ENCODE results near the gene TMIGD3.
A peak's percentile ranks its signal among the peaks of the same experiment; 100 is the strongest.

- TF ChIP-seq EZH2 (IDR thresholded peaks at IDR 0.05; ENCODE audit: borderline replicate concordance, insufficient read depth, low read depth, low read length, poor library complexity, severe bottlenecking) (no peak), CTCF (IDR thresholded peaks at IDR 0.05) (peak; percentile 74)
These were observed 12.6 kb upstream of the TMIGD3 start for GRCh38 chr1:111516005-111516535.
